D721Med (cell line): ENCODE results near the gene SPECC1L.
"Not testable (repeated sequence)": the region's sequence is repeated elsewhere in the genome, so short reads cannot be mapped to it uniquely, and the experiment has no call there.

Source experiments
- DNase-seq: peaks from one replicate; pipeline ENCODE4 v3.0.0; 2011; ENCODE audit warnings: low spot score; ENCODE audit not compliant: insufficient read length
- FAIRE-seq: peaks from 2 replicates; lab custom pipeline; 2011; peaks lifted over from hg19 to GRCh38; lab: Jason Lieb, UNC
- TF ChIP-seq, protein P1 (sequence below): IDR thresholded peaks from 2 replicates; pipeline ENCODE4 v1.5.1; 2012; ENCODE audit warnings: mild to moderate bottlenecking, control low read depth; ENCODE audit not compliant: insufficient read depth; ENCODE audit errors: missing control alignments

Gene SPECC1L

DNA sequence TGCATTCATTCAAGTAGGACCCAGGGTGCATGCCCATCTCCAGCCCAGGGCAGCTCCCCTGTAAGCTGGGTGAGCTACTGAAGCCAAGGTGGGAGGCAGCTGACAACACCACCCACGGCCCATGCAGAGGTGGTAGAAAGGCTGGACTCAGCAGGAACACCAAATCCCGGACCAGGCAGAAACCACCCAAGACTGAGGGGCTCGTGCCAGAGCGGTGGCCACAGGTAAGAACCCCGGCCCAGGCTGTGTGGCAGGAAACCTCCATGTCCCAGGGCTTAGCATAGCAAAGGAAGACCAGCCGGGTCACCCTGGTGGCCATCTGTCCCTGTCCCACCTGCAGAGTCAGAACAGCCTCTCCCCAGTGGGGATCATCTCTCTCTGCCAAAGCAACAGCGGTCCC lies 13.9 kb upstream of the SPECC1L start:
- DNase-seq, FAIRE-seq: not testable (repeated sequence)

DNA sequence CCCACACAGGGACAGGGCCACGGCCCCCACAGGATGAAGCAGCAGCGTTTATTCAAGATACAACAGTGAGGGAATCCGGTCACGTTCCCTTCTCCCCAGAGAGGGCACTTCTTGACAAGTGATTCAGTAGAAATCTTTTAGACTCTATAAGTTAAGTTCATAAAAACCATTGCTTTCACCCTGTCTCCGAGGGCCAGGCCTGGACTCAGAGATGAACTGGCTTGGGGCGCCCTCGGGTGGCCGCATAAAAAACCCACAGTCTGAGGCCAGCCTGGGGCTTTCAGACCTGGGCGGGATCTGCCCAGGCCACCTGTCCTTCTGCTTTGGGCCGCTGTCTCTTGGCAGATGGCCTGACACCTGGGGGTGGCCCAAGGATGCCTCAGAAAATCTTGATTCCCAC lies 11.2 kb upstream of the SPECC1L start:
- DNase-seq, FAIRE-seq: not testable (repeated sequence)

DNA sequence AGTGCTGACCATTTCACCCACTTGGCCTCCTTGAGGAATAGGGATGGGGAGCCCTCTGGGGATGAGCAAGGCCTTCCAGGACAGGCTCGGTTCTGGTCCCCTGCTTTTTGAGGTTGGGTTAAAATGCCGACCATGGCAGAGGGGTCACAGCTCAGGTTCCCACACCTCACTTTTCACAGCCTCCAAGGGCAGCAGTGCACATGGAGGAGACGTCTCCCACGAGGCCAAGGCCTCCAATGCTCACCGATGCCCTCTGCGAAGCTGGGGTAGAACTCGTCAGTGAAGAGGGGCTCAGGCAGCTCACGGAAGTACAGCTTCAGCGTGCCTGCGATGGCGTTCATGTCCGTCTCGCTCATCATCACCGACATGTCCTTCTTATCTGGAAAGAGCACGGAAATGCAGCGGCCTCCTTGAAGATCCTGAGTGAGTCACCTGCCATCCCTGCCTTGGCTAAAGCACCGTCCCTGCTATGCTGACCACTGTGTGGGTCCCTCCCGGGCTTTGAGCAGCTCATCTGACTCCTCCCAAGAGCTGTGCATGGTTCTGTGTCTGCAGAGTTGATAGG lies 8.4 kb upstream of the SPECC1L start:
- DNase-seq, FAIRE-seq: not testable (repeated sequence)

DNA sequence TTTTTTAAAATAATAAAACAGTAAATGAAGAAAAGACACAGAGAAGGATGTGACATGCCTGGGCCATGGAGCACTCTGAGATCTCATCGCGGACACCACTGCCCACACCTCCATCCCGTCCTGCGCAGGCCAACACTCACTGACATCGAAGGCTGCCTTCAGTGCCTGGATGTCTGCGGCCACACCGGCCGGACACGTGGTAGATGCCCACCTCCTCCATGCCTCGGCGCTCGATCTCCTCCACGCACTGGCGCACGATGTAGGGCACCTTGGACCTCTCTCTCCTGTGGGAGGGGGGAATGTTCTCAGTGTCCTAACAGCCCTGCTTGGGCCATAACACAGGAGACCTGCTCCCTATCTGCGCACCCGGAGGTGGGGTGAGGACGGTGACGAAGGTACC lies 7.2 kb upstream of the SPECC1L start:
- FAIRE-seq, DNase-seq: not testable (repeated sequence)

DNA sequence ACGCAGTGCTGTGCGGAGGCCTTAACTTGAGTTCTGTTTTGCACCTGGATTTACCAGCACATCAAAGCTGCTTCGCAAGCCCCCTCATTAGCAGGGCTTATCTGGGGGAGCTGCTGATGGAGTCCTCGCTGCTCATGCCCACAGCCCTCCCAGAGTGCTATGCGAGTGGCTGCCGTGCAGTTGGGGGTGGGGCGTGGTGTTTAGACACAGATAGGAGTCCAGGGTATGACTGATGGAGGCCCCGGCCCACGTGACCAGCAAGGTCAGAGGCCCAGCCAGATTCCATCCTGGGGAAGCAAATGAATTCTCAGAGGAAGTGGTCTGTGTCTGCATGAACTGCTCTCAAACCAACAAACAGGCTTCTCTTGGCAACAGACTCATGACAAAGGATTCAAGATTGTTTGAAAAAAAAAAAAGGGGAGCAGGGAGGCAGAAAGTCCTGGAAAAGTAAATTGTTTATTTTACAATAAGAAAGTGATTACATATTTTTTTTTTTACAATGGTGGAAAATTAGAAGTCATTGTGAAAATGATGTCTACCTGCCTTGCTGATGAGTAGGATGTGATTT lies 6.2 kb upstream of the SPECC1L start:
- DNase-seq, FAIRE-seq: not testable (repeated sequence)

DNA sequence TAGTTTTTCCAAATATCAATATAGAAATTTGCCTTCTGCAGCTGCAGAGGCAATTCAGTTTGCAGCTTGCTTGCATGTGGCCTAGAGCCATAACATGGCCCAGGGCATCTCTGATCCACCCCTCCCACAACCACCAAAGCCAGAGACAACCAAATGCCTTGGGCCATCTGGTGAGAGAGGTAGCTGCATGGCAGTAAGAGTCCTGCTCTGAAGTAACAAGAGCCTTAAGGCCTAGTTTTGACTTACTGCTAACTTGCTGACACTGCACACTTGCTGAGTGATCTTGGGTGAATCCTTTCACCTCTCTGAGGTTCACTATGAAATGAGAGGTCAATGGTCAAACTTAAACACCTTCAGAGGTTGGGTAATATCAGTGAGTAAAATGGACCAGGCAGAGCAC lies 4.9 kb upstream of the SPECC1L start:
- FAIRE-seq: no peak
- TF ChIP-seq, protein P1, sequence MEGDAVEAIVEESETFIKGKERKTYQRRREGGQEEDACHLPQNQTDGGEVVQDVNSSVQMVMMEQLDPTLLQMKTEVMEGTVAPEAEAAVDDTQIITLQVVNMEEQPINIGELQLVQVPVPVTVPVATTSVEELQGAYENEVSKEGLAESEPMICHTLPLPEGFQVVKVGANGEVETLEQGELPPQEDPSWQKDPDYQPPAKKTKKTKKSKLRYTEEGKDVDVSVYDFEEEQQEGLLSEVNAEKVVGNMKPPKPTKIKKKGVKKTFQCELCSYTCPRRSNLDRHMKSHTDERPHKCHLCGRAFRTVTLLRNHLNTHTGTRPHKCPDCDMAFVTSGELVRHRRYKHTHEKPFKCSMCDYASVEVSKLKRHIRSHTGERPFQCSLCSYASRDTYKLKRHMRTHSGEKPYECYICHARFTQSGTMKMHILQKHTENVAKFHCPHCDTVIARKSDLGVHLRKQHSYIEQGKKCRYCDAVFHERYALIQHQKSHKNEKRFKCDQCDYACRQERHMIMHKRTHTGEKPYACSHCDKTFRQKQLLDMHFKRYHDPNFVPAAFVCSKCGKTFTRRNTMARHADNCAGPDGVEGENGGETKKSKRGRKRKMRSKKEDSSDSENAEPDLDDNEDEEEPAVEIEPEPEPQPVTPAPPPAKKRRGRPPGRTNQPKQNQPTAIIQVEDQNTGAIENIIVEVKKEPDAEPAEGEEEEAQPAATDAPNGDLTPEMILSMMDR: no peak
- DNase-seq: no peak

DNA sequence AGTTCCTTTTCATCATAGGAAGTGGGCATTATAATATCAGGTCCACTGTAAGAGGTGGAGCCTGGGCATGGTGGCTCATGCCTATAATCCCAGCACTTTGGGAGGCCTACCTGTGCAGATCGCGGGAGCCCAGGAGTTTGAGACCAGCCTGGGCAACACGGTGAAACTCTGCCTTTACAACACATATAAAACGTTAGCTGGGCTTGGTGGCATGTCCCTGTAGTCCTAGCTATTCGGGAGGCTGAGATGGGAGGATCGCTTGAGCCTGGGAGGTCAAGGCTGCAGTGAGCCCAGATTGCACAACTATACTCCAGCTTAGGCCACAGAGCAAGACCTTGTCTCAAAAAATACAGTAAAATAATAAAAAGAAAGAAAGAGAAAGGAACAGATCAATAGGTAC lies 4.1 kb upstream of the SPECC1L start:
- not testable (repeated sequence) for FAIRE-seq, DNase-seq

DNA sequence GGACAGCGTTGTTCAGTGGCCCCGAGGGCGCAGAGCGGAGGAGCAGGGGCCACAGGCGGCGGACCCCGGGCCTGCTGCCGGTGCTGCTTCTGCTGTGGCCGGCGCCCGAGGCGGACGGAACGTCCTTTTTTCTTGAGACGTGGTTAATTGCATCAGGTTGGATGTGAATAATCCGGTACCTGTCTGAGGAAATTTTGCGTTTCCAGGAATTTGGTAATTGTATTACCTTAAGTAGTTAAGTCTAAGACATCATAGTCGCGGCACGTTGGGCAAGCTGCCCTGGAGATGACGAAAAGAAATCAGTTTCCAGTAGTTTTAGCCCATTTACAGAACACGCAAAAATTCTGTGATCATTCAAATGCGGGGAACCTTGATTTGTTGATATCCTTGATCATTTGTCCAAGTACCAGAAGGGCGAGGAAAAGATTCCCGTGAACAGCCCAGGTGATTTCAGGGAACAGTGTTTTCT lies 789 bp downstream of the SPECC1L start:
- FAIRE-seq (no peak), DNase-seq (no peak)
- TF ChIP-seq, protein P1: no peak

DNA sequence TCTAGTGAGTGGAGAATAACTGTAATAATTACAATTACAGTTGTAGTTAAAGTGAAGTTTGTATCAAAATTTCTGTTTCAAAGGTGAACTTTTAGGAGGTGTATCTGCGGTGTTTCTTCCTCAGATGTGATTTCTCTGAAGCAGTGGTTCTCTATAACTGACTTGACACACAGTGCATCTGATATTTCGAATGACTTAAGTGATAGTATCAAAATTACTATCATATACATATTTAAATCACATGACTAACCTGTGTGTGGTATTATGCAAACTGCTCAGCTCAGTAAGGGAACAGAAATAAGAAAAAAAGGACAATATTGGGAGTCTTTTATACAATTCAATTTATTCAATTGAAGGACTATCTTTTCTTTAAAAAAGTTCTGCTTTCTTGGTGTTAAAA lies 2.4 kb downstream of the SPECC1L start:
- DNase-seq: not testable (repeated sequence)
- peak; percentile 68 for FAIRE-seq

DNA sequence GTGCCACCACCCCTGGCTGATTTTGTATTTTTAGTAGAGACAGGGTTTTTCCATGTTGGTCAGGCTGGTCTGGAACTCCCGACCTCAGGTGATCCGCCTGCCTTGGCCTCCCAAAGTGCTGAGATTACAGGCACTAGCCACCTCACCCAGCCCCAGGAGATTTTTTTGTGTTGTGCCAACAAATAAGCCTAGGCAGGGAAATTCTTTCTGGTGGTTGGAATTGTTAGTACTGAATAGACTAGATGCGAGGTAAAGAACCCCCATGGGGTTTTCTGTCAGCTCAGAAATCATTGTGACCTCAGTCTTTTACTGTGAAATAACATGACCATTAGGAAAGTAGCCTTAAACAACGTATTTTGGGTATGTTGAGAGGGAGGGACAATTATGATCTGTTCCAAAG lies 3.3 kb downstream of the SPECC1L start:
- not testable (repeated sequence) for DNase-seq, FAIRE-seq

DNA sequence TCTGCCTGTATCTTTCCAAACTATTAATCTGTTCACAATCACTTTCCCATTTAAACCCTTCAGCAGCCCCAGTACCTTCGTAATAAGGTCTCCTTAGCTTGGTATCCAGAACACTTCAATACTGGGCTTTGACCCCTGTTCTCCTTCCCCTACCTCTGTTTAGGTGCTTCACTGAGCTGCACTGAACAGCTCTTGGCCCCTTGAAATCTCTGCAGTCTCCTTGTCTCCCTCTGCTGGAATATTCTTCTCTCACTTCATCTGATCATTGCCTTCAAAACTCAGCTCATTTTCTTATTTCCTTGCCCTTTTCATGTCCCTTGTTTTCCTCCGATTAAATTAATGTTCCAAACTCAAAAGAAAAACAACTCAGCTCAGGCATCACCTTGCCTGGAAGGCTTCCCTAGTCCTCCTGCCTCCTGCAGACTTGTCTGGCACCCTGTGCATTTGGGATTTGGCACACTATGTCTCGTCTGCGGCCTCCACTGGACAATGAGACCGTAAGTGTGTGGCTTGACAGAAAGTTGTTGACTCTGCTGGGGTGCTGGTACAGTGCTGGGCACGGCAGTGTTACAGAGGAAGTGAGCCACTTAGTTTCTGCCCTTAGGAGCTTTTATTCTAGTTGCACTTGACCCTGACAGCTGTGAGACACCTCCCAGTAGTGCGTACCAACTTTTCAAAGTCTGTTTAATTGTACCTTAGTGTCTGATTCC lies 4.2 kb downstream of the SPECC1L start:
- FAIRE-seq, DNase-seq: not testable (repeated sequence)

DNA sequence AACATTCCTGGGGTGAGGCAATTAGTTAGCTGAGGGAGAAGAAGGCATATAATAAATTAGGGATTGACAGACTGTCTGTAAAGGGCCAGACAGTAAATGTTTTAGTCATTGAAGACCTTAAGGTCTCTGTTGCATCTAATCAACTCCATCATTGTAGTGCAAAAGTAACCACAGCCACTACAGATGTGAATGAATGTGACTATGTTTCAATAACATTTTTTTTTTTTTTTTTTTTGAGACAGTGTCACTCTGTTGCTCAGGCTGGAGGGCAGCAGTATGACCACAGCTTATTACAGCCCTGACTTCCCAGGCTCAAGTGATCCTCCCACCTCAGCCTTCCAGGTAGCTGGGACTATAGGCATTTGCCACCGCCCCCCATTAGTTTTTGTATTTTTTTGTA lies 9.7 kb downstream of the SPECC1L start:
- FAIRE-seq, DNase-seq: not testable (repeated sequence)

DNA sequence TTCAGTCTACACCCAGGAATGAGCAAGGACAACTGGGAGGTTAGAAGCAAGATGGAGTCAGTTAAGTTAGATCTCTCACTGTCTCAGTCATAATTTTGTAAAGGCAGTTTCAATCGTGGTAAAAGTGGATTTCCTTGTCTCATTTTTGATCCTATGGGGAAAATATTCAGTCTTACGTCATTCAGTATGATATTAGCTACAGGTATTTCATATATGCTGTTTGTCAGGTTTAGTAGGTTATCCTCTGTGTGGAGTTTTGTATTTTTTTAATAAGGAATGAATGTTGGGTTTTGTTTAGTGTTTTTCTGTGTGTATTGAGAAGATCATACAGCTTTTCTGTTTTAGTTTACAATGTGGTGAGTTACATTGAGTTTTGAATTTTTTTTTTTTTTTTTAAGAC lies 11.8 kb downstream of the SPECC1L start:
- FAIRE-seq (no peak), DNase-seq (no peak)
- TF ChIP-seq, protein P1: no peak
